PC-9 (cell line): ENCODE results near the gene ALLC. TPM values are rescaled to one million over a fixed set of nuclear protein-coding genes. Genes with fewer than 3 reads are reported as not detected.

Source experiments
- BruUV-seq: library from RNA; stranded (reverse); fragments of 400-500 nt; replicated peaks from 2 replicates; lab custom pipeline; 2021; lab: Mats Ljungman, UMichigan
- CTCF ChIA-PET: fragments of 300-600 bp; sonication (Branson Sonifier 250); formaldehyde crosslinking; loops from one replicate; lab custom pipeline; 2022; ENCODE audit warnings: antibody characterized with exemption; lab: Charles Lee
- POLR2A ChIA-PET: fragments of 300-600 bp; sonication (Branson Sonifier 250); formaldehyde crosslinking; loops from one replicate; lab custom pipeline; 2022; ENCODE audit warnings: antibody characterized with exemption; ENCODE audit not compliant: unreplicated experiment; lab: Charles Lee
- DNase-seq, 2 experiments: peaks; one replicate each; pipeline versions ENCODE4 v3.0.0 to v3.0.0-alpha.2; 2015 to 2022; ENCODE audit warnings: mixed read lengths in 1 of 2
- H2AFZ ChIP-seq: fragments of 200-600 bp; sonication (generic); 2 replicates; pipeline ENCODE4 v1.8.1; 2017; ENCODE audit warnings: antibody characterized with exemption
- H3F3A ChIP-seq: fragments of 200-600 bp; sonication (generic); 2 replicates; pipeline ENCODE4 v1.8.1; 2017; ENCODE audit warnings: antibody characterized with exemption, mild to moderate bottlenecking, low read depth; ENCODE audit not compliant: insufficient read depth
- H3K27ac ChIP-seq: fragments of 200-600 bp; sonication (generic); 2 replicates; pipeline ENCODE4 v1.6.1; 2016; ENCODE audit warnings: mixed run types
- H3K27me3 ChIP-seq: fragments of 200-600 bp; sonication (generic); 2 replicates; pipeline ENCODE4 v1.6.1; 2016; ENCODE audit warnings: low read depth, mixed run types; ENCODE audit not compliant: insufficient read depth
- H3K36me3 ChIP-seq: fragments of 200-600 bp; sonication (generic); 2 replicates; pipeline ENCODE4 v1.6.1; 2016; ENCODE audit warnings: low read depth, mixed run types
- H3K4me1 ChIP-seq: fragments of 200-600 bp; sonication (generic); replicated peaks from 2 replicates; pipeline ENCODE4 v1.6.1; 2016; ENCODE audit warnings: mixed run types; ENCODE audit not compliant: insufficient read depth
- H3K4me2 ChIP-seq: fragments of 200-600 bp; sonication (generic); 2 replicates; pipeline ENCODE4 v1.6.1; 2017; ENCODE audit warnings: mixed run types
- H3K4me3 ChIP-seq: fragments of 200-600 bp; sonication (generic); 2 replicates; pipeline ENCODE4 v1.6.1; 2016; ENCODE audit warnings: mixed run types
- H3K79me2 ChIP-seq: fragments of 200-600 bp; sonication (generic); 2 replicates; pipeline ENCODE4 v1.6.1; 2017; ENCODE audit warnings: low read depth, mixed run types
- H3K9me2 ChIP-seq: fragments of 200-600 bp; sonication (generic); 2 replicates; pipeline ENCODE4 v1.8.1; 2017; ENCODE audit warnings: mild to moderate bottlenecking; ENCODE audit not compliant: insufficient read depth
- H3K9me3 ChIP-seq: fragments of 200-600 bp; sonication (generic); 2 replicates; pipeline ENCODE4 v1.8.1; 2016; ENCODE audit warnings: low read depth; ENCODE audit not compliant: insufficient read depth
- H4K20me1 ChIP-seq: fragments of 200-600 bp; sonication (generic); 2 replicates; pipeline ENCODE4 v1.8.1; 2017; ENCODE audit not compliant: insufficient read depth
- EZH2 ChIP-seq: fragments of 200-600 bp; sonication (generic); IDR thresholded peaks from 2 replicates; pipeline ENCODE4 v1.8.0; 2017; ENCODE audit warnings: antibody characterized with exemption, low read depth
- intact Hi-C: fragments of 100-400 bp; cut with micrococcal nuclease; formaldehyde crosslinking; loops from one replicate; pipeline ENCODE4 v1.10.0; 2022; ENCODE audit not compliant: unreplicated experiment
- total RNA-seq: library from RNA; stranded (reverse); gene quantifications from 2 replicates; pipeline ENCODE4 v1.2.3, GENCODE V29; 2021
- TF ChIP-seq, protein P1 (sequence below): fragments of 200-600 bp; sonication (generic); conservative IDR thresholded peaks from 2 replicates; pipeline ENCODE4 v1.6.1; 2017; ENCODE audit warnings: mixed run types, antibody characterized with exemption, mild to moderate bottlenecking, moderate library complexity

ALLC gene
- total RNA-seq, 1 experiment from 2014 or later: not detected

DNA sequence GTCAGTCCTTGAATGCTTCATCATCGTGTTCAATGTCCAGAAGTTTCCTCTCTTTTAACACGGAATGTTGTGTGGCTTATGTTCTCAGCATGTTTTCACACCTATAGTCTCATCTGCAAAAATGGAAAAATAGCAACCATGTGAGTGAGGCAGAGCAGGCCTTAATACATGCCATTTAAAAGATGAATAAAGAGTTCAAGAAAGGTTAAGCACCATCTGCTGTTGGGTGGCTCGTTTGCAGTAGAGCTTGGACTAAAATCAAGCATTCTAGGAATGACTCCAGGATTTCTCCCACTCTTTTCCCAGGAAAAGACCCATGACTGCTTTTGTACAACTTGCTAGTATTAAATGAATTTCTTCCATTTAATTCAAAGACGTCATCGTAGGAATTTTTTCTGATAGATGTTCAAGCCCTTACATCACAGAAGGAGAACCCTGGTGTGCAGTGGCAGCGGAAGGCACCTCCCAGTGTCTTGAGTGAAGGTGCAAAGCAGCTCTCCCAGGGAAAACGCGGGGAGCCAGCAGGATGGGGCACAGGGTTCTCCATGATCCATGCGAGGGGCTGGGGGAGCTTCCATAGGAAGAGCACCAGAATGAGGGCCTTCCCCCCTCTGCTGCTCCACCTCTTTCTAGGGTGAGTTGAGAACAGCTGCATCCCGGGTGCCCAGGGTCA is 55.0 kb downstream of the ALLC start:
- CTCF ChIA-PET: no interaction called here
- no peaks in the 10 kb centered on the region for H3K36me3 ChIP-seq
- no peak overlapping the region for H3K4me3 ChIP-seq
- DNase-seq: no peak
- intact Hi-C loops: no loop called here
- TF ChIP-seq, protein P1, sequence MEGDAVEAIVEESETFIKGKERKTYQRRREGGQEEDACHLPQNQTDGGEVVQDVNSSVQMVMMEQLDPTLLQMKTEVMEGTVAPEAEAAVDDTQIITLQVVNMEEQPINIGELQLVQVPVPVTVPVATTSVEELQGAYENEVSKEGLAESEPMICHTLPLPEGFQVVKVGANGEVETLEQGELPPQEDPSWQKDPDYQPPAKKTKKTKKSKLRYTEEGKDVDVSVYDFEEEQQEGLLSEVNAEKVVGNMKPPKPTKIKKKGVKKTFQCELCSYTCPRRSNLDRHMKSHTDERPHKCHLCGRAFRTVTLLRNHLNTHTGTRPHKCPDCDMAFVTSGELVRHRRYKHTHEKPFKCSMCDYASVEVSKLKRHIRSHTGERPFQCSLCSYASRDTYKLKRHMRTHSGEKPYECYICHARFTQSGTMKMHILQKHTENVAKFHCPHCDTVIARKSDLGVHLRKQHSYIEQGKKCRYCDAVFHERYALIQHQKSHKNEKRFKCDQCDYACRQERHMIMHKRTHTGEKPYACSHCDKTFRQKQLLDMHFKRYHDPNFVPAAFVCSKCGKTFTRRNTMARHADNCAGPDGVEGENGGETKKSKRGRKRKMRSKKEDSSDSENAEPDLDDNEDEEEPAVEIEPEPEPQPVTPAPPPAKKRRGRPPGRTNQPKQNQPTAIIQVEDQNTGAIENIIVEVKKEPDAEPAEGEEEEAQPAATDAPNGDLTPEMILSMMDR: no peak
- TF ChIP-seq EZH2: no peak
- H3K27me3 ChIP-seq: peaks cover 63% of the 10 kb centered on the region
- H3K9me2 ChIP-seq: no peaks in the 10 kb centered on the region
- BruUV-seq: no TSS peak
- POLR2A ChIA-PET: no interaction called here
- no peaks in the 10 kb centered on the region for H3F3A ChIP-seq
- no peak overlapping the region for H3K27ac ChIP-seq
- H3K4me2 ChIP-seq: no peak overlapping the region
- no peak overlapping the region for H2AFZ ChIP-seq
- H3K4me1 ChIP-seq: no peaks in the 10 kb centered on the region
- 0 out of 2 replicates have a peak, but pooled peaks cover 2% of the 10 kb centered on the region for H4K20me1 ChIP-seq
- no peaks in the 10 kb centered on the region for H3K9me3 ChIP-seq
- H3K79me2 ChIP-seq: no peaks in the 10 kb centered on the region

DNA sequence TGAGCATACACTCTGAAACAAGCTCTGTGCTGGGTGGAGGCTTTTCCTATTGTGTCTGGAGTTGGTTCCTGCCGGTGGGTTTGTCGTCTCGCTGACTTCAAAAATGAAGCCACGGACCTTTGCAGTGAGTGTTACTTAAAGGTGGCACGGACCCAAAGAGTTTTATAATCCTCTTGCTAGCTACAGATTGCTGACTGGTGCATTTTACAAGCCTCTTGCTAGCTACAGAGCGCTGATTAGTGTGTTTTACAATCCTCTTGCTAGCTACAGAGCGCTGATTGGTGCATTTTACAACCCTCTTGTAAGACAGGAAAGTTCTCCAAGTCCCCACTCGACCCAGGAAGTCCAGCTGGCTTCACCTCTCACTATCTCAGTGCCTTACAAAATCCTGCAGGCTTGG is 60.7 kb downstream of the ALLC start:
- intact Hi-C loops: no loop called here
- no peak for TF ChIP-seq EZH2
- TF ChIP-seq, protein P1: no peak
- POLR2A ChIA-PET: no interaction called here

DNA sequence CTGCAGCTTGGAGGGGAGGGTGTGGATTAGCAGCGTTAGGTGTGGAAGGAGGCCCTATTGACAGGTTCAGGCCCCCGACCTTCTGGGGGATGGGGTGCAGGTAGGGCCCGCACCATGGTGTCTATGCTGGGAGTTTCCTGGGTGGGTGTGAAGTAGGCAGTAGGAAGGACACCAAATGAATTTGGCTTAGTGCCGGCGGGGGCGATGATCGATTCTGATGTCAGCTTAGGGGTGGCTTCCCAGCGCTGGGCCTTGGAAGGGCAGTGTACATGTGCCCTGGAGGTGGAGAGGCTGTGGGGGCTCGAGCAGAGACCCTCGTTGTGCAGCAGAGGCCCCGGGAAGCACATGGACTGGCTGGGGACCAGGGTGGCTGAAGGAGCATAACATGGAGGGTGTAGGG is 67.0 kb downstream of the ALLC start:
- Histone ChIP-seq H4K20me1 (no peaks in the 10 kb centered on the region), H3K4me1 (no peaks in the 10 kb centered on the region), H3K27me3 (peaks cover 93% of the 10 kb centered on the region), H3K4me3 (no peak overlapping the region), H2AFZ (no peak overlapping the region), H3K27ac (no peak overlapping the region), H3K36me3 (no peaks in the 10 kb centered on the region), H3K4me2 (no peak overlapping the region), H3K9me2 (no peaks in the 10 kb centered on the region), H3K9me3 (no peaks in the 10 kb centered on the region), H3F3A (no peaks in the 10 kb centered on the region), H3K79me2 (no peaks in the 10 kb centered on the region)
- TF ChIP-seq, protein P1: no peak
- TF ChIP-seq EZH2: no peak
- no TSS peak for BruUV-seq
- intact Hi-C loops: no loop called here
- POLR2A ChIA-PET: no interaction called here
- CTCF ChIA-PET: no interaction called here
- DNase-seq: no peak

More for the DNA sequence above, 60.7 kb downstream of the ALLC start:
- no peaks in the 10 kb centered on the region for H3F3A ChIP-seq
- H2AFZ ChIP-seq: no peak overlapping the region
- H3K4me2 ChIP-seq: no peak overlapping the region
- H3K4me3 ChIP-seq: no peak overlapping the region
- H3K27ac ChIP-seq: no peak overlapping the region
- H3K4me1 ChIP-seq: no peaks in the 10 kb centered on the region
- CTCF ChIA-PET: no interaction called here
- H3K27me3 ChIP-seq: peaks cover 66% of the 10 kb centered on the region
- no peaks in the 10 kb centered on the region for H3K36me3 ChIP-seq
- H3K79me2 ChIP-seq: no peaks in the 10 kb centered on the region
- no TSS peak for BruUV-seq
- no peak for DNase-seq
- H3K9me3 ChIP-seq: no peaks in the 10 kb centered on the region
- H3K9me2 ChIP-seq: no peaks in the 10 kb centered on the region
- 0 out of 2 replicates have a peak, but pooled peaks cover 3% of the 10 kb centered on the region for H4K20me1 ChIP-seq
